SJSA1 (cell line): ENCODE measurements around the gene HSD17B8. TPM values are rescaled to one million over a fixed set of nuclear protein-coding genes. Genes with fewer than 3 reads are reported as not detected.
"Not testable (repeated sequence)": the region's sequence is repeated elsewhere in the genome, so short reads cannot be mapped to it uniquely, and the experiment has no call there.

ENCODE experiments used
- DNase-seq, 2 experiments: peaks; one replicate each; pipeline ENCODE4 v3.0.0-alpha.2; 2015 to 2020; ENCODE audit warnings: low spot score in 2 of 2, low read depth in 1 of 2
- H3K27ac ChIP-seq: fragments of 250-450 bp; sonication (Bioruptor Pico); 2 replicates; pipeline ENCODE4 v1.5.1; 2020; ENCODE audit warnings: mild to moderate bottlenecking, moderate library complexity
- H3K27me3 ChIP-seq: fragments of 250-450 bp; sonication (Bioruptor Pico); replicated peaks from 2 replicates; pipeline ENCODE4 v1.5.1; 2020; ENCODE audit warnings: mild to moderate bottlenecking, moderate library complexity
- H3K36me3 ChIP-seq: fragments of 250-450 bp; sonication (Bioruptor Pico); 2 replicates; pipeline ENCODE4 v1.5.1; 2020; ENCODE audit warnings: mild to moderate bottlenecking
- H3K4me1 ChIP-seq: fragments of 250-450 bp; sonication (Bioruptor Pico); replicated peaks from 2 replicates; pipeline ENCODE4 v1.6.1; 2021; ENCODE audit warnings: mild to moderate bottlenecking
- H3K4me3 ChIP-seq: fragments of 250-450 bp; sonication (Bioruptor Pico); 2 replicates; pipeline ENCODE4 v1.5.1; 2020; ENCODE audit warnings: mild to moderate bottlenecking
- H3K9me3 ChIP-seq: fragments of 250-450 bp; sonication (Bioruptor Pico); replicated peaks from 2 replicates; pipeline ENCODE4 v1.5.1; 2020; ENCODE audit warnings: mild to moderate bottlenecking
- total RNA-seq: library from RNA; depleted of rRNA; stranded (reverse); fragments of >200 nt; shearing (Covaris generic); gene quantifications from 2 replicates; pipeline ENCODE4 v1.2.3, GENCODE V29; 2014

The HSD17B8 gene
- total RNA-seq, 1 experiment from 2014 or later = 4.5 TPM

GRCh38 chr6:33211666-33212422 is 7.4 kb downstream of the HSD17B8 start:
- Histone ChIP-seq H3K27me3 (peaks cover 23% of the 10 kb centered on the region), H3K27ac (no peak overlapping the region), H3K4me3 (no peak overlapping the region), H3K36me3 (peaks cover 26% of the 10 kb centered on the region), H3K4me1 (peaks cover 30% of the 10 kb centered on the region), H3K9me3 (no peaks in the 10 kb centered on the region)
- no peak for DNase-seq

GRCh38 chr6:33212857-33213165 is 8.4 kb downstream of the HSD17B8 start:
- Histone ChIP-seq H3K27ac (no peak overlapping the region), H3K9me3 (no peaks in the 10 kb centered on the region), H3K4me3 (peak overlapping the region; percentile 18; the same call in 1 of the 2 replicates), H3K36me3 (peaks cover 26% of the 10 kb centered on the region), H3K27me3 (peaks cover 23% of the 10 kb centered on the region), H3K4me1 (peaks cover 22% of the 10 kb centered on the region)
- DNase-seq = no peak

GRCh38 chr6:33213166-33213988 is 8.9 kb downstream of the HSD17B8 start:
- Histone ChIP-seq H3K27me3 (peaks cover 23% of the 10 kb centered on the region), H3K9me3 (no peaks in the 10 kb centered on the region), H3K4me1 (peaks cover 19% of the 10 kb centered on the region), H3K36me3 (peaks cover 22% of the 10 kb centered on the region), H3K4me3 (peak overlapping the region; percentile 18), H3K27ac (no peak overlapping the region)
- peak in 1 of 2 experiments; percentile 16 for DNase-seq

GRCh38 chr6:33213989-33214335 is 9.5 kb downstream of the HSD17B8 start:
- no peak for DNase-seq
- Histone ChIP-seq H3K36me3 (peaks cover 19% of the 10 kb centered on the region), H3K4me1 (peaks cover 17% of the 10 kb centered on the region), H3K9me3 (no peaks in the 10 kb centered on the region), H3K27me3 (peaks cover 23% of the 10 kb centered on the region), H3K27ac (no peak overlapping the region), H3K4me3 (no peak overlapping the region)

GRCh38 chr6:33215271-33216116 is 11.0 kb downstream of the HSD17B8 start:
- Histone ChIP-seq H3K4me1 (peaks cover 15% of the 10 kb centered on the region), H3K27me3 (peaks cover 23% of the 10 kb centered on the region), H3K4me3 (no peak overlapping the region), H3K27ac (no peak overlapping the region), H3K9me3 (no peaks in the 10 kb centered on the region), H3K36me3 (peaks cover 4% of the 10 kb centered on the region; the same call in 1 of the 2 replicates)
- no peak for DNase-seq

- Histone ChIP-seq H3K9me3 (no peaks in the 10 kb centered on the region), H3K4me1 (peaks cover 15% of the 10 kb centered on the region), H3K27ac (no peak overlapping the region), H3K27me3 (peaks cover 23% of the 10 kb centered on the region), H3K36me3 (0 out of 2 replicates have a peak, but pooled peaks cover 4% of the 10 kb centered on the region), H3K4me3 (no peak overlapping the region)
- no peak for DNase-seq
These were observed 11.7 kb downstream of the HSD17B8 start for GRCh38 chr6:33216117-33216649.

- H3K4me3 ChIP-seq = no peak overlapping the region
- no peak for DNase-seq
- no peak overlapping the region for H3K27ac ChIP-seq
- peaks cover 15% of the 10 kb centered on the region for H3K4me1 ChIP-seq
- no peaks in the 10 kb centered on the region for H3K9me3 ChIP-seq
- H3K36me3 ChIP-seq = no peaks in the 10 kb centered on the region
- H3K27me3 ChIP-seq = peaks cover 23% of the 10 kb centered on the region
These were observed 12.8 kb downstream of the HSD17B8 start for GRCh38 chr6:33217246-33217645.

- peaks cover 11% of the 10 kb centered on the region for H3K4me1 ChIP-seq
- peaks cover 20% of the 10 kb centered on the region for H3K27me3 ChIP-seq
- no peak for DNase-seq
- H3K4me3 ChIP-seq = no peak overlapping the region
- no peaks in the 10 kb centered on the region for H3K9me3 ChIP-seq
- no peak overlapping the region for H3K27ac ChIP-seq
- no peaks in the 10 kb centered on the region for H3K36me3 ChIP-seq
These were observed 13.2 kb downstream of the HSD17B8 start for GRCh38 chr6:33217681-33218080.

- not testable (repeated sequence) for H3K36me3 ChIP-seq, H3K27ac ChIP-seq, H3K4me1 ChIP-seq, H3K9me3 ChIP-seq, DNase-seq, H3K4me3 ChIP-seq
- peaks cover 30% of the 10 kb centered on the region for H3K27me3 ChIP-seq
These were observed 22.2 kb downstream of the HSD17B8 start for GRCh38 chr6:33226503-33227120.

- no peak overlapping the region for H3K4me3 ChIP-seq
- no peak overlapping the region for H3K27ac ChIP-seq
- peaks cover 32% of the 10 kb centered on the region for H3K27me3 ChIP-seq
- no peaks in the 10 kb centered on the region for H3K36me3 ChIP-seq
- no peaks in the 10 kb centered on the region for H3K9me3 ChIP-seq
- no peaks in the 10 kb centered on the region for H3K4me1 ChIP-seq
- DNase-seq = no peak
These were observed 30.8 kb downstream of the HSD17B8 start for GRCh38 chr6:33235221-33235634.

GRCh38 chr6:33236328-33236727 is 31.9 kb downstream of the HSD17B8 start:
- Histone ChIP-seq H3K9me3 (no peaks in the 10 kb centered on the region), H3K36me3 (no peaks in the 10 kb centered on the region), H3K4me1 (no peaks in the 10 kb centered on the region), H3K27ac (no peak overlapping the region), H3K4me3 (no peak overlapping the region), H3K27me3 (peaks cover 24% of the 10 kb centered on the region)
- DNase-seq = no peak

- peaks cover 22% of the 10 kb centered on the region for H3K27me3 ChIP-seq
- no peak for DNase-seq
- H3K9me3 ChIP-seq = no peaks in the 10 kb centered on the region
- no peak overlapping the region for H3K27ac ChIP-seq
- H3K4me1 ChIP-seq = no peaks in the 10 kb centered on the region
- H3K4me3 ChIP-seq = no peak overlapping the region
- H3K36me3 ChIP-seq = no peaks in the 10 kb centered on the region
These were observed 32.4 kb downstream of the HSD17B8 start for GRCh38 chr6:33236852-33237251.

- Histone ChIP-seq H3K4me3 (no peak overlapping the region), H3K27ac (no peak overlapping the region), H3K36me3 (no peaks in the 10 kb centered on the region), H3K4me1 (no peaks in the 10 kb centered on the region), H3K9me3 (no peaks in the 10 kb centered on the region), H3K27me3 (peaks cover 30% of the 10 kb centered on the region)
- no peak for DNase-seq
These were observed 33.3 kb downstream of the HSD17B8 start for GRCh38 chr6:33237741-33238140.
